NCI-H2029 (cell line): ENCODE measurements around the gene CXCL11.
"Not testable (repeated sequence)": the region's sequence is repeated elsewhere in the genome, so short reads cannot be mapped to it uniquely, and the experiment has no call there.

Source experiments
- DNase-seq: peaks from one replicate; lab custom pipeline; 2025; lab: John Stamatoyannopoulos, UW

Gene CXCL11

DNA sequence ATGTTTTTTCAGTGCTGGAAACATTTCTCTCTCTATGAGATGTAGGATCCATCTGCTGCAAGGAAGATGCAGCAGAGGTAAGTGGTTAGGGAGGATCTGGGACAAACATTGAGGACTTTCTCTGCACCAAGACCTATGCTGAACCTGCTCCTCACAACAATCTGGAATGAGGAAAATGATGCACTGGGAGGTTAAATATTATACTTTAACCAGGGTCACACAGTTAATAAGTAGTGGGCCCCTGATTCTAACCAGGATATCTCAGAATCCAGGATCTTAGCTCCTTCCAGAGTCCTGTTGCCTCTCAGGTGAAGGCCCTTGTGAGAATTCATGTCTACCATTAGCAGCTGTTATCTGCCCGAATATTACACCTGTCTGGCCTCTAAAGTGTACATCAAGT, 35.6 kb downstream of the CXCL11 start:
- DNase-seq: no peak

GRCh38 chr4:75998525-75999147, 37.2 kb downstream of the CXCL11 start:
- DNase-seq: not testable (repeated sequence)

- DNase-seq: no peak
Observed at GRCh38 chr4:75997946-75998345, 37.9 kb downstream of the CXCL11 start.

GRCh38 chr4:75997081-75997480, 38.8 kb downstream of the CXCL11 start:
- DNase-seq: no peak

DNA sequence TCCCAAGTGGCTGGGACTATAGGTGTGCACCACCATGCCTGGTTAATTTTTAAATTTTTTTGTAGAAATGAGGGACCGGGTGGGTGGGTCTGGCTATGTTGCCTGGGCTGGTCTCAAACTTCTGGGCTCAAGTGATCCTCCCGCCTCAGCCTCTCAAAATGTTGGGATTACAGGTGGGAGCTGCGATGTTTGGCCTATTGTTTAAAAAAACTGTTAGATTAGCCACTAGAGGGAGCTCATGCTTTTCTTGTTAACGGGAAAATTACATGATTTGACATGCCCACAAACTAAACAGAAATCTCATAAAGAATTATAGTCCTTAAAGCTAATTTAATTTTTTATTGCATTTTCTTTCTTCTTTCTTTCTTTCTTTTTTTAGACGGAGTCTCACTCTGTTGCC, 40.1 kb downstream of the CXCL11 start:
- peak; percentile 48 for DNase-seq

DNA sequence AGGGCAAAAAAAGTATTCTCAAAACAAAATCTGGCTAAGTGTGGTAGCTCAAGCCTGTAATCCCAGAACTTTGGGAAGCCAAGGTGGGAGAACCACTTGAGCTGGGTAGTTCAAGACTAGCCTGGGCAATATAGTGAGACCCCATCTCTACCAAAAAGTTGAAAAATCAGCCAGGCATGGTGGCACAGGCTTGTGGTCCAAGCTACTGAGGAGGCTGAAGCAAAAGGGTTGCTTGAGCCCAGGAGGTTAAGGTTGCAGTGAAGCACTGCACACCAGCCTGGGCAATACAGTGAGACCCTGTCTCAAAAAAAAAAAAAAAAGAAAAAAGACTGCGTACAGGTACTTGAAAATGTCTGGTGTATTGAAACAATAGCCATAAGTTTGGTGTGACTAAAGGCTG, 43.4 kb downstream of the CXCL11 start:
- DNase-seq: no peak

DNA sequence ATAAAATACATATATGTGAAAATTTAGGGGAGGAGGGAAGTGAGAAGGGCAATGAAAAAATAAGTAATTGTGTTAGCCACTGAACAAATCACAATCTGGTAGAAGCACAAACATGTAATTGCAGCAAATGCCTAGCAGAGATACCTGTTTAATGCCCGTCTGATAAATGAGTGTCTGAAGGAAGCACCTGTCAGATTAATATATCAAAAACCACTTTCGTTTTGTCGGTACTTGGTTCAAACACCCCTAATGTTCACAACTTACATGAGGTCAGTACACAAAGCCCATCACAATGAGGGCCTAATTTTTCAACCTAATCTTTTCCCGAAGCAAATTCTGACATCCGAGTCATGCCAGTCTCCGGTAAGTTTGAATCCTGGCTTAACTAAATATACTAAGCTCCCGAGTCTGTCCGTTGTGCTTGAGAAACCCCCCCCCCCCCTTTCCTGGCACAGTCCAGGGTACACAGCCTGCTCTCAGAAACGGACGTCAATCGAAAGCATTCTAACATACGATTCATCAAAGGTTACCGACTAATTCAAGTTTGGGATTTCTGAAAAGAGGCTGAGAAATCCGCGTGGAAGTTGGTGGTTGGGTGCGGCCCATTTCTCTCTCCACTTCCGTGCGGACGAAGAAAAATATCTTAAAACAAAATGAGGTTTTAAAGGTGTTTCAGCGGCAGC, 45.9 kb downstream of the CXCL11 start:
- no peak for DNase-seq

GRCh38 chr4:75985116-75985515, 50.8 kb downstream of the CXCL11 start:
- DNase-seq: no peak
